ENCODE results near the gene LUC7L3.

Gene LUC7L3

DNA sequence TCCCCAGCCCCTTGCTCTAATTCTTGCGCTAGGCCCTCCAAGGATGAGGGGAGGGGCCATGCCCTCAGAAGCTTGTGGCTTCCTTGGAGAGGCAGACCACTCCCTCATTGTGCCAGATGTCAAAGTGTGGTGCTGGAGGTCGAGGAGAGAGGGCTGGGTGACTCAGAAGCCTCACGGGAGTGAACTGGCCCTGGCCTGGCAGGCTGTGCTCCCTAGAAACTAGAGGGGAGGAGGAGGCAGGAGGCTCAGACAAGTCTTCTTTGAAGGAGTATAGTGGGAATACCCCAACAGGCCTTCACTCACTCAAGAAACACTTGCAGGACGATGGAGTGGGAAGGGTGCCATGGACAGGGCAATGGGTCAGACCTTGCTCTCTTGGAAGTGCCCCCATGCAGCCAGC, 30.2 kb upstream of the LUC7L3 start:
- H3K27ac ChIP-seq (ENCODE audit: poor library complexity, severe bottlenecking), result peak overlapping the region; percentile 7
- DNase-seq (ENCODE audit: low spot score), result no peak
- H3K4me1 ChIP-seq (ENCODE audit: insufficient read depth, poor library complexity, severe bottlenecking), result peaks cover 36% of the 10 kb centered on the region
- H3K4me3 ChIP-seq (ENCODE audit: severe bottlenecking), result no peak overlapping the region
- peaks cover 21% of the 10 kb centered on the region for H3K36me3 ChIP-seq (ENCODE audit: low read depth)
- peak; percentile 28; the same call in 2 of the 3 replicates for ATAC-seq (ENCODE audit: low read depth)
- TF ChIP-seq, protein P1, sequence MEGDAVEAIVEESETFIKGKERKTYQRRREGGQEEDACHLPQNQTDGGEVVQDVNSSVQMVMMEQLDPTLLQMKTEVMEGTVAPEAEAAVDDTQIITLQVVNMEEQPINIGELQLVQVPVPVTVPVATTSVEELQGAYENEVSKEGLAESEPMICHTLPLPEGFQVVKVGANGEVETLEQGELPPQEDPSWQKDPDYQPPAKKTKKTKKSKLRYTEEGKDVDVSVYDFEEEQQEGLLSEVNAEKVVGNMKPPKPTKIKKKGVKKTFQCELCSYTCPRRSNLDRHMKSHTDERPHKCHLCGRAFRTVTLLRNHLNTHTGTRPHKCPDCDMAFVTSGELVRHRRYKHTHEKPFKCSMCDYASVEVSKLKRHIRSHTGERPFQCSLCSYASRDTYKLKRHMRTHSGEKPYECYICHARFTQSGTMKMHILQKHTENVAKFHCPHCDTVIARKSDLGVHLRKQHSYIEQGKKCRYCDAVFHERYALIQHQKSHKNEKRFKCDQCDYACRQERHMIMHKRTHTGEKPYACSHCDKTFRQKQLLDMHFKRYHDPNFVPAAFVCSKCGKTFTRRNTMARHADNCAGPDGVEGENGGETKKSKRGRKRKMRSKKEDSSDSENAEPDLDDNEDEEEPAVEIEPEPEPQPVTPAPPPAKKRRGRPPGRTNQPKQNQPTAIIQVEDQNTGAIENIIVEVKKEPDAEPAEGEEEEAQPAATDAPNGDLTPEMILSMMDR (IDR thresholded peaks at IDR 0.05; ENCODE audit: poor library complexity, severe bottlenecking), result no peak
- no peaks in the 10 kb centered on the region for H3K27me3 ChIP-seq (ENCODE audit: insufficient read depth, poor library complexity, severe bottlenecking)
- H3K9me3 ChIP-seq (ENCODE audit: severe bottlenecking), result no peaks in the 10 kb centered on the region

DNA sequence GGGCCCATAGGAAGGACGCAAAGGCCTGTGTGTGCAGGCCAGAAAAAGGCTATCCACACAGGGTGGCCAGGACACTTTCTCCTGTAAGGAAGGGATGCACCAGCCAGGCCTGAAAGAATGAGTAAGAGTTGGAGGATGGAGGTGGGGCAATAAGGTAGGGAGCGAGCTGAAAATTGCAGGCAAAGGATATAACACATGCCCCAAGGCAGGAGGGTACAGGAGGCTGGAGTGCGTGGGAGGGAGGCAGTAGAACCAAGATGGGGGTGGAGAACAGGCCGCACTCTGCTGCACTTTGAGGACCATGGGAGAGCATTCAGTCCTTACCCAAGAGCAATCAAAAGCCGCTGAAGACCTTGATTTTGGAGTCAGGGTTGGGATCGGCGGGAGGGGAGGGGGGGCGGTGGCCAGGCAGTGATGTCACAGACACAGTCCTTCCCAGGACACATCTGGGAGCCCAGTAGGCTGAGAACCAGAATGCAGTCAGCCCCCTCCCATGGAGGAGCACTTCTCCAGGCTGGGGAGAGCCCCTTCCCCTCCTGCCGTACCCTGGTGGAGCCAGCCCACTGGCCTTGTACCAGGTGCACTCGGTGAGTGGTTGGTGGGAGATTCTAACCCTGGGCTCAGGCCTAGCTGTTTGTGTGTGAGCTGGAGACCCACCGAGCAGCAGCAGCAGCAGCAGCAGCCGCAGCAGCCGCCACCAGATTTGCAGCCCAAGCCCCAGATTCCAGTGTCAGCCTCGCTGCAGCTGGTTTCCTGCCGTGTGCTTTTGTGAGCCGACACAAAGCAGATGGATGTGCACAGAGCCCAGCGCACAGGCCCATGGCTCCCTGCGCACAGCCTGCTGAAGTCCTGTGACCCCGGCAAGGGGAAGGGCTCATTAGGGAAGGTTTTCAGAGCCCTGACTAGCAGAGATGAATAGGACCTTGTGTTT, 29.2 kb upstream of the LUC7L3 start:
- Histone ChIP-seq H3K4me3 (ENCODE audit: severe bottlenecking) (no peak overlapping the region), H3K27me3 (ENCODE audit: insufficient read depth, poor library complexity, severe bottlenecking) (no peaks in the 10 kb centered on the region), H3K4me1 (ENCODE audit: insufficient read depth, poor library complexity, severe bottlenecking) (peaks cover 28% of the 10 kb centered on the region), H3K27ac (ENCODE audit: poor library complexity, severe bottlenecking) (peak overlapping the region; percentile 7), H3K9me3 (ENCODE audit: severe bottlenecking) (no peaks in the 10 kb centered on the region), H3K36me3 (ENCODE audit: low read depth) (peaks cover 31% of the 10 kb centered on the region)
- DNase-seq (ENCODE audit: low spot score) (no peak), ATAC-seq (ENCODE audit: low read depth) (no peak)
- TF ChIP-seq, protein P1 (IDR thresholded peaks at IDR 0.05; ENCODE audit: poor library complexity, severe bottlenecking), result no peak

DNA sequence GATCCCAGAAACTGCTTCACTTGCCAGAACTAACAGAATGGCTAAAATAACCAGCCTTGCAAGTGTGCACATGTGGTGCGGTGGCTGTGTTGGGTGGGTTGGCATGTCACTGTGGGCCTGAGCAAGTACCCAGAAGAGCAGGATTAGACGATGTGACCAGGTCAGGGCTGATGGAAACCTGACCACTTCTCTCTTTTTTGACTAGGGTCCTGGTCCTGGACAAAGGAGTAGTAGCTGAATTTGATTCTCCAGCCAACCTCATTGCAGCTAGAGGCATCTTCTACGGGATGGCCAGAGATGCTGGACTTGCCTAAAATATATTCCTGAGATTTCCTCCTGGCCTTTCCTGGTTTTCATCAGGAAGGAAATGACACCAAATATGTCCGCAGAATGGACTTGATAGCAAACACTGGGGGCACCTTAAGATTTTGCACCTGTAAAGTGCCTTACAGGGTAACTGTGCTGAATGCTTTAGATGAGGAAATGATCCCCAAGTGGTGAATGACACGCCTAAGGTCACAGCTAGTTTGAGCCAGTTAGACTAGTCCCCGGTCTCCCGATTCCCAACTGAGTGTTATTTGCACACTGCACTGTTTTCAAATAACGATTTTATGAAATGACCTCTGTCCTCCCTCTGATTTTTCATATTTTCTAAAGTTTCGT, 28.4 kb upstream of the LUC7L3 start:
- TF ChIP-seq, protein P1 (IDR thresholded peaks at IDR 0.05; ENCODE audit: poor library complexity, severe bottlenecking), result no peak
- no peak overlapping the region for H3K27ac ChIP-seq (ENCODE audit: poor library complexity, severe bottlenecking)
- ATAC-seq (ENCODE audit: low read depth) (no peak), DNase-seq (ENCODE audit: low spot score) (no peak)
- peaks cover 26% of the 10 kb centered on the region for H3K4me1 ChIP-seq (ENCODE audit: insufficient read depth, poor library complexity, severe bottlenecking)
- peaks cover 39% of the 10 kb centered on the region for H3K36me3 ChIP-seq (ENCODE audit: low read depth)
- no peak overlapping the region for H3K4me3 ChIP-seq (ENCODE audit: severe bottlenecking)
- no peaks in the 10 kb centered on the region for H3K9me3 ChIP-seq (ENCODE audit: severe bottlenecking)
- H3K27me3 ChIP-seq (ENCODE audit: insufficient read depth, poor library complexity, severe bottlenecking), result no peaks in the 10 kb centered on the region

DNA sequence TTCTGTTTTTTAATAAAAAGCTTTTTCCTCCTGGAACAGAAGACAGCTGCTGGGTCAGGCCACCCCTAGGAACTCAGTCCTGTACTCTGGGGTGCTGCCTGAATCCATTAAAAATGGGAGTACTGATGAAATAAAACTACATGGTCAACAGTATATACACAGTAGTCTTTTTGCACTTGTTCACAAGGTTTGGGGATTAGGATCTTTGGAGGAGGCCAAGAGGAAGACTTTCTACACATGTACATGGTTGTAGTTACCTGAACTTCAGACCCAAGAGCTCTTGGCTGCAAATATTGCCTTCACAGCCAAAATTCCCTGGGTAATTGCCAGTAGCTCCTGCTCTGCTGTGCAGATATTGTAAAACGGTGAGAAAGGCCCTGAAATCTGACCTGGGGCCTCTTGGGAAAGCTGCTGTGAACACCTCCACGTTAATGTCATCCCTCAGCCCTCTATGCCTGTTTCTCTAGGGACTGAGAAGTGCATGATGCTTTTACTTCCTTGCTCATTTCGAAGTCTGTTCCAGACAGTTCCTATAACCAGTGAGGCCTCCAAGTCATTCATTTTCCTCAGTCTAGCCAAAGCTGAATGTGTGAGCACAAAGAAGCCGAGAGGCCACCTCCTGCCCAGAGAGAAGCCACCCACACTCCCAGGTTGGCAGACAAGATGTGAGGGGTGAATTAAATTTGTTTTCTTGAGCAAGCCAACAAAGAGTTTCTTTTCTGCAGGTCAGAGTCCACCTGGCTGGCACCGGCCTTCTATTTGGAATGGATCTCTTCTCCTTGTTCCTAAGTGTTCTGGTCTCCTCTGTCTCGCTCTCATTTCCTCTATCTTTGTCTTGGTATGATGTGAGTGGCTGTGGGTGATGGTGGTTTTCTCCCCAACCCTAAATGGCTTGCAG, 27.6 kb upstream of the LUC7L3 start:
- ATAC-seq (ENCODE audit: low read depth) (no peak), DNase-seq (ENCODE audit: low spot score) (no peak)
- Histone ChIP-seq H3K9me3 (ENCODE audit: severe bottlenecking) (no peaks in the 10 kb centered on the region), H3K27me3 (ENCODE audit: insufficient read depth, poor library complexity, severe bottlenecking) (no peaks in the 10 kb centered on the region), H3K27ac (ENCODE audit: poor library complexity, severe bottlenecking) (peak overlapping the region; percentile 32), H3K36me3 (ENCODE audit: low read depth) (peaks cover 47% of the 10 kb centered on the region), H3K4me1 (ENCODE audit: insufficient read depth, poor library complexity, severe bottlenecking) (peaks cover 19% of the 10 kb centered on the region), H3K4me3 (ENCODE audit: severe bottlenecking) (no peak overlapping the region)
- TF ChIP-seq, protein P1 (IDR thresholded peaks at IDR 0.05; ENCODE audit: poor library complexity, severe bottlenecking), result no peak
